Erythroblast (primary cell): Measurements from ENCODE around the gene CACNA1E.

Source experiments
- DNase-seq, 2 experiments: peaks; one replicate each; lab custom pipeline; 2025; lab: John Stamatoyannopoulos, UW
- GATA1 ChIP-seq: IDR thresholded peaks from 2 replicates; pipeline ENCODE4 v1.6.1; 2011; ENCODE audit warnings: low read depth, mild to moderate bottlenecking, control low read depth, low read length, moderate library complexity
- POLR2A ChIP-seq: IDR thresholded peaks from 2 replicates; pipeline ENCODE4 v1.6.1; 2011; ENCODE audit warnings: mild to moderate bottlenecking, low read length

The CACNA1E gene

GRCh38 chr1:181643631-181644030, 160.3 kb downstream of the CACNA1E start:
- TF ChIP-seq GATA1 (no peak), POLR2A (no peak)
- DNase-seq: no peak

- DNase-seq: no peak
- no peak for TF ChIP-seq GATA1
- TF ChIP-seq POLR2A: no peak
Observed at GRCh38 chr1:181645171-181645570, 161.9 kb downstream of the CACNA1E start.

GRCh38 chr1:181646710-181647109, 163.4 kb downstream of the CACNA1E start:
- DNase-seq: no peak
- no peak for TF ChIP-seq POLR2A
- TF ChIP-seq GATA1: no peak

GRCh38 chr1:181647314-181648035, 164.2 kb downstream of the CACNA1E start:
- no peak for DNase-seq
- no peak for TF ChIP-seq GATA1
- TF ChIP-seq POLR2A: no peak

- TF ChIP-seq POLR2A (no peak), GATA1 (no peak)
- no peak for DNase-seq
Observed at GRCh38 chr1:181651276-181651675, 168.0 kb downstream of the CACNA1E start.

GRCh38 chr1:181655756-181656155, 172.4 kb downstream of the CACNA1E start:
- TF ChIP-seq POLR2A: no peak
- no peak for TF ChIP-seq GATA1

GRCh38 chr1:181656491-181656890, 173.2 kb downstream of the CACNA1E start:
- no peak for TF ChIP-seq GATA1
- no peak for TF ChIP-seq POLR2A
- DNase-seq: no peak

More at GRCh38 chr1:181655756-181656155, 172.4 kb downstream of the CACNA1E start:
- no peak for DNase-seq

- no peak for DNase-seq
- no peak for TF ChIP-seq POLR2A
- TF ChIP-seq GATA1: no peak
Observed at GRCh38 chr1:181658581-181658980, 175.3 kb downstream of the CACNA1E start.

GRCh38 chr1:181659321-181659957, 176.1 kb downstream of the CACNA1E start:
- TF ChIP-seq POLR2A (no peak), GATA1 (no peak)
- no peak for DNase-seq

- TF ChIP-seq POLR2A (no peak), GATA1 (no peak)
- DNase-seq: no peak
Observed at GRCh38 chr1:181660621-181661020, 177.3 kb downstream of the CACNA1E start.

GRCh38 chr1:181661569-181661968, 178.3 kb downstream of the CACNA1E start:
- TF ChIP-seq POLR2A (no peak), GATA1 (no peak)
- no peak for DNase-seq

GRCh38 chr1:181662606-181663005, 179.3 kb downstream of the CACNA1E start:
- no peak for DNase-seq
- TF ChIP-seq GATA1 (no peak), POLR2A (no peak)

GRCh38 chr1:181664543-181664942, 181.2 kb downstream of the CACNA1E start:
- TF ChIP-seq POLR2A (no peak), GATA1 (no peak)
- DNase-seq: no peak

- DNase-seq: no peak
- TF ChIP-seq GATA1: no peak
- TF ChIP-seq POLR2A: no peak
Observed at GRCh38 chr1:181669246-181669645, 185.9 kb downstream of the CACNA1E start.
